Endothelial cell of umbilical vein (primary cell): ENCODE results near the gene MCU. TPM values are rescaled to one million over a fixed set of nuclear protein-coding genes. Genes with fewer than 3 reads are reported as not detected.

Experiments
- BruUV-seq: library from RNA; stranded (reverse); fragments of 400-500 nt; replicated peaks from 2 replicates; lab custom pipeline; 2021; lab: Mats Ljungman, UMichigan
- CTCF ChIA-PET: fragments of 300-600, 350-600 bp; sonication (Branson Sonifier 250); formaldehyde crosslinking; loops from one replicate; lab custom pipeline; 2021; ENCODE audit warnings: antibody characterized with exemption, inconsistent platforms; lab: Charles Lee
- POLR2A ChIA-PET: fragments of 300-600, 350-600 bp; sonication (Branson Sonifier 250); formaldehyde crosslinking; loops from one replicate; lab custom pipeline; 2021; ENCODE audit warnings: antibody characterized with exemption, inconsistent platforms; lab: Charles Lee
- DNase-seq: peaks from one replicate; pipeline ENCODE4 v3.0.0-alpha.2; 2011; ENCODE audit warnings: low read depth, low spot score
- FAIRE-seq: peaks from 2 replicates; lab custom pipeline; 2011; peaks lifted over from hg19 to GRCh38; lab: Jason Lieb, UNC
- H2AFZ ChIP-seq: 2 replicates; pipeline ENCODE4 v1.6.0; 2012; ENCODE audit warnings: low read depth, low read length, control low read depth, inconsistent platforms
- H3K27ac ChIP-seq: 2 replicates; pipeline ENCODE4 v1.5.1; 2011; ENCODE audit warnings: low read depth, mild to moderate bottlenecking, control low read depth, low read length, moderate library complexity; ENCODE audit not compliant: insufficient read depth
- H3K27me3 ChIP-seq, 2 experiments: 2 replicates each; pipeline versions ENCODE4 v1.6.0 to v1.6.1; 2011; ENCODE audit warnings: low read length in 2 of 2, mixed read lengths in 1 of 2; ENCODE audit not compliant: control insufficient read depth in 2 of 2, insufficient read depth in 2 of 2
- H3K36me3 ChIP-seq, 2 experiments: 2 replicates in 1 of 2; 3 replicates in 1 of 2; pipeline ENCODE4 v1.5.1; 2011; ENCODE audit warnings: low read length in 2 of 2, mild to moderate bottlenecking in 1 of 2, moderate library complexity in 1 of 2; ENCODE audit not compliant: control insufficient read depth in 2 of 2, insufficient read depth in 2 of 2; ENCODE audit errors: extremely low read depth in 1 of 2
- H3K4me1 ChIP-seq: 3 replicates; pipeline ENCODE4 v1.5.1; 2011; ENCODE audit warnings: mild to moderate bottlenecking, low read length; ENCODE audit not compliant: control insufficient read depth, insufficient read depth; ENCODE audit errors: extremely low read depth
- H3K4me2 ChIP-seq: 2 replicates; pipeline ENCODE4 v1.6.1; 2011; ENCODE audit warnings: low read length, control low read depth, mixed read lengths; ENCODE audit not compliant: insufficient read depth
- H3K4me3 ChIP-seq, 3 experiments: fragments of 200-600 bp in 1 of 3; sonication (generic), shearing (Covaris generic) in 1 of 3; replicated peaks in 1 of 3; 2 replicates each; pipeline ENCODE4 v1.5.1; 2011 to 2016; ENCODE audit warnings: control low read depth in 3 of 3, low read length in 3 of 3, mild to moderate bottlenecking in 2 of 3, inconsistent platforms in 1 of 3, low read depth in 1 of 3, moderate library complexity in 1 of 3; ENCODE audit not compliant: insufficient read depth in 1 of 3
- H3K79me2 ChIP-seq: 2 replicates; pipeline ENCODE4 v1.6.0; 2012; ENCODE audit warnings: low read length, inconsistent platforms; ENCODE audit not compliant: control insufficient read depth, insufficient read depth
- H3K9ac ChIP-seq: replicated peaks from 2 replicates; pipeline ENCODE3; 2011; ENCODE audit warnings: low read length, control low read depth; ENCODE audit not compliant: insufficient read depth; ENCODE audit errors: extremely low read depth
- H3K9me1 ChIP-seq: replicated peaks from 3 replicates; pipeline ENCODE4 v1.6.0; 2011; ENCODE audit warnings: mild to moderate bottlenecking, low read length; ENCODE audit not compliant: control insufficient read depth, insufficient read depth; ENCODE audit errors: extremely low read depth
- H3K9me3 ChIP-seq: replicated peaks from 2 replicates; pipeline ENCODE4 v1.5.1; 2012; ENCODE audit warnings: low read length, inconsistent platforms; ENCODE audit not compliant: control insufficient read depth, insufficient read depth
- H4K20me1 ChIP-seq: replicated peaks from 2 replicates; pipeline ENCODE3; 2011; ENCODE audit warnings: mild to moderate bottlenecking, low read length; ENCODE audit not compliant: control insufficient read depth, insufficient read depth; ENCODE audit errors: extremely low read depth
- EZH2 ChIP-seq: IDR thresholded peaks from 2 replicates; pipeline ENCODE4 v1.6.1; 2012; ENCODE audit warnings: borderline replicate concordance, low read depth, mild to moderate bottlenecking, moderate library complexity, low read length, inconsistent platforms; ENCODE audit not compliant: severe bottlenecking
- FOS ChIP-seq: IDR thresholded peaks from 2 replicates; pipeline ENCODE4 v1.6.1; 2011; ENCODE audit warnings: mild to moderate bottlenecking, low read length, moderate library complexity, borderline replicate concordance; ENCODE audit not compliant: insufficient read depth
- GATA2 ChIP-seq: IDR thresholded peaks from 2 replicates; pipeline ENCODE4 v1.7.0; 2011; ENCODE audit warnings: low read depth, mild to moderate bottlenecking, moderate library complexity, mixed read lengths, low read length; ENCODE audit not compliant: insufficient read length, insufficient read depth
- JUN ChIP-seq: IDR thresholded peaks from 2 replicates; pipeline ENCODE4 v1.6.1; 2011; ENCODE audit warnings: borderline replicate concordance, low read depth; ENCODE audit not compliant: insufficient read length, insufficient read depth
- MYC ChIP-seq: IDR thresholded peaks from one replicate; pipeline ENCODE4 v1.6.1; 2011; ENCODE audit warnings: mild to moderate bottlenecking, low read depth, low read length
- POLR2A ChIP-seq: IDR thresholded peaks from 2 replicates; pipeline ENCODE4 v1.6.1; 2012; ENCODE audit warnings: low read depth, mild to moderate bottlenecking, control low read depth, low read length
- POLR2AphosphoS5 ChIP-seq: IDR thresholded peaks from 2 replicates; pipeline ENCODE4 v1.6.1; 2012; ENCODE audit warnings: low read depth, mild to moderate bottlenecking, control low read depth, low read length, moderate library complexity; ENCODE audit not compliant: insufficient read depth
- dilution Hi-C: fragments of 300-500 bp; cut with MboI; formaldehyde crosslinking; loops from one replicate; pipeline ENCODE4 v1.15.0; 2019; ENCODE audit warnings: low sequenced_read_pairs; ENCODE audit not compliant: extremely low pct_ligation_motif_present
- intact Hi-C: fragments of 100-400 bp; cut with micrococcal nuclease; formaldehyde crosslinking; loops from one replicate; pipeline ENCODE4 v1.10.0; 2022
- polyA plus RNA-seq, 4 experiments: library from polyadenylated mRNA; depleted of rRNA in 3 of 4; stranded (reverse) in 3 of 4; unstranded in 1 of 4; fragments of >200 nt; gene quantifications; 2 replicates each; pipeline versions ENCODE4 v1.2.1 to v1.2.3, GENCODE V29; 2011 to 2012; ENCODE audit warnings: missing spikeins in 1 of 4
- total RNA-seq: library from RNA; stranded (reverse); gene quantifications from 2 replicates; pipeline ENCODE4 v1.2.3, GENCODE V29; 2021
- TF ChIP-seq, protein P1 (sequence below), 2 donors: IDR thresholded peaks; 1 replicate in 1 of 2; 2 replicates in 1 of 2; pipeline ENCODE4 v1.5.1; 2011; ENCODE audit warnings: low read length in 2 of 2, mild to moderate bottlenecking in 2 of 2, moderate library complexity in 2 of 2, control low read depth in 1 of 2, inconsistent platforms in 1 of 2, low read depth in 1 of 2; ENCODE audit not compliant: insufficient read depth in 1 of 2; ENCODE audit errors: extremely low read depth in 1 of 2
- TF ChIP-seq, protein P2 (sequence below): IDR thresholded peaks from 2 replicates; pipeline ENCODE4 v1.6.1; 2011; ENCODE audit not compliant: insufficient read depth, insufficient read length

Gene MCU
- total and polyA plus RNA-seq, 2 donors (not counting 3 experiments of a cell fraction or from before 2014, with no cell fraction given) = 25.2 to 37.2 TPM

DNA sequence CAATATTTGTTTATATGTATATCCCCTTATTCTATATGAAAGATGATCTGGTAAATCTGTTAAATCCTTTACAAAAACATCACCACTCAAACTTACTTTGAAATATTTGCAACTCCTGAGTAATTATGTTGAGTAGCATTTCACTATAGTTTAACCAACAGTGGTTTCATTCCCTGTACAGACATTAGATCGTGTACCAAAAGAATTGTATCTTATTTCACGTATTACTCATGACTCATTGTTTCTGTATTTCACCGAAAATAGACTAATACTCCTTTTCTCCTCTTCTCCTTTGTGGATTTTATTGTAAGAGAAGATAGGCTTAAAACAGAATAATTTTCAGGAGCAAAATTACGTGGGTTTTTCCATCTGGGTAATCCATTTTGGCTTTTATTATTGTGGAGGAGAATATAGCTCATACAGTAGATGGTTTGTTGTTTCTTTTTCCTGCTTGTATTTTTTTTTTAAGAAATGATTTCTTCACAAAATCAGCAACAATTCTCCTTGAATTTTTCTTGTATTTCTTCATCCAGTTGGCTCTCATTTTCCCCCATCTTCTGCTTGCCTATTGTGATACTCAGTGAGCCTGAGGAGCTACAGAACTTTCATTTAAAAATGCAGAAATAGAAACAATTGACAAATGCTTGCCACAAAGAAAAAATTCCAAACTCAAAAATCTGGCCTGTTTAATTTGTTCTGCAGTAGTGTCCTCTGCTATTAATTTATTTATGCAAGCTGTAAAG, 111.0 kb downstream of the MCU start:
- no TSS peak for BruUV-seq
- no peaks in the 10 kb centered on the region for H3K27me3 ChIP-seq
- intact Hi-C loops (no loop called here), dilution Hi-C loops (no loop called here)
- no peaks in the 10 kb centered on the region for H3K9me3 ChIP-seq
- ChIA-PET CTCF (interaction anchor here (0.5 to 2.5 kb wide), 7 partner anchors 10 to 115 kb away, joined by 3 to 17 read pairs (median 4); no protein-coding TSS in a partner anchor), POLR2A (interaction anchor here (0.5 kb wide), 1 partner anchor 293 kb away, joined by 4 read pairs; no protein-coding TSS in a partner anchor)
- H3K27ac ChIP-seq = peak overlapping the region; percentile 48
- H3K9me1 ChIP-seq = peaks cover 3% of the 10 kb centered on the region
- peaks cover 34% of the 10 kb centered on the region for H3K4me1 ChIP-seq
- H4K20me1 ChIP-seq = no peaks in the 10 kb centered on the region
- H2AFZ ChIP-seq = peak overlapping the region; percentile 31
- TF ChIP-seq MYC (no peak), POLR2A (no peak), FOS (peak; percentile 62), GATA2 (no peak), JUN (peak; percentile 53)
- H3K4me2 ChIP-seq = peak overlapping the region; percentile 85
- peak overlapping the region; percentile 29 for H3K9ac ChIP-seq
- peak overlapping the region in 1 of 3 experiments; percentile 38 for H3K4me3 ChIP-seq
- H3K36me3 ChIP-seq = no peaks in the 10 kb centered on the region
- peak; percentile 70 for FAIRE-seq
- peak; percentile 74 for DNase-seq
- peaks cover 3% of the 10 kb centered on the region for H3K79me2 ChIP-seq

DNA sequence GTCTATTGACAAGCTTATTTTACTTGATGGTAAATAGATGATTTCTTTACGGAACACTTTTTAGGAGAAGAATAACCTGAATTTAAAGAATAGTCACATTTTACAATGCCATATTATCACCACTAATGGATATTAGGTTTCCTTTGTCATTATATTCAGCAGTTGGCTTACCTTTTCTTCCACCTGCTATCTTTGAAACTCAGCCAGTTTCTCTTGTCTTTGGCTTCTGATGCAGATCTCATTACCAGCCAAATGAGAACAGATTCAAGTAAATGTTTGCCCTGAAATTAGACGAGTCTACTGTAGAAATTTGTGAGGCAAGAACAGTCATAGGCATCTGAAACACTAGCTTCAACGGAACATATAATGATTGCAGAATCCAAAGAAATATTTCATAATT, 116.1 kb downstream of the MCU start:
- Histone ChIP-seq H3K4me3 (no peak overlapping the region), H3K9ac (no peak overlapping the region), H3K9me1 (no peaks in the 10 kb centered on the region), H3K79me2 (no peaks in the 10 kb centered on the region), H2AFZ (no peak overlapping the region), H3K9me3 (no peaks in the 10 kb centered on the region), H3K36me3 (no peaks in the 10 kb centered on the region), H3K4me2 (no peak overlapping the region), H3K27ac (no peak overlapping the region), H3K27me3 (no peaks in the 10 kb centered on the region), H3K4me1 (peaks cover 1% of the 10 kb centered on the region), H4K20me1 (no peaks in the 10 kb centered on the region)
- no peak for DNase-seq
- POLR2A ChIA-PET = no interaction called here
- intact Hi-C loops = no loop called here
- CTCF ChIA-PET = no interaction called here
- dilution Hi-C loops = no loop called here
- FAIRE-seq = no peak
- TF ChIP-seq MYC (no peak), FOS (no peak), POLR2A (no peak), GATA2 (no peak), EZH2 (no peak), POLR2AphosphoS5 (no peak), JUN (no peak)
- TF ChIP-seq, protein P1, sequence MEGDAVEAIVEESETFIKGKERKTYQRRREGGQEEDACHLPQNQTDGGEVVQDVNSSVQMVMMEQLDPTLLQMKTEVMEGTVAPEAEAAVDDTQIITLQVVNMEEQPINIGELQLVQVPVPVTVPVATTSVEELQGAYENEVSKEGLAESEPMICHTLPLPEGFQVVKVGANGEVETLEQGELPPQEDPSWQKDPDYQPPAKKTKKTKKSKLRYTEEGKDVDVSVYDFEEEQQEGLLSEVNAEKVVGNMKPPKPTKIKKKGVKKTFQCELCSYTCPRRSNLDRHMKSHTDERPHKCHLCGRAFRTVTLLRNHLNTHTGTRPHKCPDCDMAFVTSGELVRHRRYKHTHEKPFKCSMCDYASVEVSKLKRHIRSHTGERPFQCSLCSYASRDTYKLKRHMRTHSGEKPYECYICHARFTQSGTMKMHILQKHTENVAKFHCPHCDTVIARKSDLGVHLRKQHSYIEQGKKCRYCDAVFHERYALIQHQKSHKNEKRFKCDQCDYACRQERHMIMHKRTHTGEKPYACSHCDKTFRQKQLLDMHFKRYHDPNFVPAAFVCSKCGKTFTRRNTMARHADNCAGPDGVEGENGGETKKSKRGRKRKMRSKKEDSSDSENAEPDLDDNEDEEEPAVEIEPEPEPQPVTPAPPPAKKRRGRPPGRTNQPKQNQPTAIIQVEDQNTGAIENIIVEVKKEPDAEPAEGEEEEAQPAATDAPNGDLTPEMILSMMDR (IDR thresholded peaks at IDR 0.05; ENCODE audit: extremely low read depth in 1 of 2, insufficient read depth in 1 of 2, low read depth in 1 of 2, low read length in 2 of 2) = no peak
- TF ChIP-seq, protein P2, sequence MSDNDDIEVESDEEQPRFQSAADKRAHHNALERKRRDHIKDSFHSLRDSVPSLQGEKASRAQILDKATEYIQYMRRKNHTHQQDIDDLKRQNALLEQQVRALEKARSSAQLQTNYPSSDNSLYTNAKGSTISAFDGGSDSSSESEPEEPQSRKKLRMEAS = no peak
- no TSS peak for BruUV-seq
